Effector CD8-positive, alpha-beta T cell (primary cell): Measurements from ENCODE around the gene KDSR.

ENCODE experiments used
- DNase-seq: peaks from one replicate; lab custom pipeline; 2025; lab: John Stamatoyannopoulos, UW

Gene KDSR

DNA sequence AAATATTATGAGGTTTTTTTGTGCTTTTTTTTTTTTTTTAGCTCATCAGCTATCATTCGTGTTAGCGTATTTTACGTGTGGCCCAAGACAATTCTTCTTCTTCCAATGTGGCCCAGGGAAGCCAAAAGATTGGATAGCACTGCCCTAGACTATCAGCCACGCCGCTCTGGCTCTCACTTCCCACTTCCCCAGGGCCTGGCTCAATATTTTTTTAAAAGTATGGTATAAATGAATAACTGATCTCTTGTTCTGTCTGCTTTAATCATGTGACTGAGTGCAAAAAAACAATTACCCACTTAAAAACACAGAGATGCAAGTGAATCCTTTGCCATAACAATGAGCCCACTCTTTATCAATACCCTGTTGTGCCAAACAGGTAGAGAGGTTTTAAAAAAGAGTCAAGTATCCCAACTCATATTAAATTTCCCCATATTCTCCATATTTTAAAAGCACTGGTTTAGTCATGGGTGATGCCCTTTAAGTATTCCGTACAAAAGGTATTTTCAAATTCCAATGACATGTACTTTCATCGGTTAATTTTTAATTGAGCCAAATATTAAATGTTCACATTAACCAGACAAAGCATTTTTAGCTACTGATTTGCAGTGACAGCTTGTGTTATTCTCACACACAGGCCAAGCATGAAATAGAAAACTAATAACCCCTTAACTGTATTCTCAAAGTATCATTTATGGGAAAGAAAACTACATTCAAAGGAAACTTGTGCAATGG, 60.0 kb downstream of the KDSR start:
- DNase-seq = no peak

DNA sequence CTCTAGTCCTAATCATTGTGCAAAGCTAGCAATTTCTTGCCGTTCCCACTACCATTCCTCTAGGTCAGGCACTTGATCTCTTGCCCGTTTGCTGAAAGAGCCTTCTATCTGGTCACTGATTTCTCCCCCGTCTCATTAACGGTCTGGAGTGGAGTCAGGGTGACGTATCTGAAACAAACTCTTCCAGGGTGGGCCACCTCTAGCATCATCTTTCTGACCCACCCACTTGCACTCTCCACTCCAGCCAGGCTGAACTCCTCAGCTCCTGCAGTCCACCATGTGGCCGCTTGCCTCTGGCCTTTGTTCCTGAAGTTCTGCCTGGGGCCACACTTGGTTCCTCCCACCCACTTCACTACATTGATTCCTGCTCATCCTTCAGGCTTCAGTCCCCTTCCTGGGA, 60.8 kb downstream of the KDSR start:
- DNase-seq = no peak

DNA sequence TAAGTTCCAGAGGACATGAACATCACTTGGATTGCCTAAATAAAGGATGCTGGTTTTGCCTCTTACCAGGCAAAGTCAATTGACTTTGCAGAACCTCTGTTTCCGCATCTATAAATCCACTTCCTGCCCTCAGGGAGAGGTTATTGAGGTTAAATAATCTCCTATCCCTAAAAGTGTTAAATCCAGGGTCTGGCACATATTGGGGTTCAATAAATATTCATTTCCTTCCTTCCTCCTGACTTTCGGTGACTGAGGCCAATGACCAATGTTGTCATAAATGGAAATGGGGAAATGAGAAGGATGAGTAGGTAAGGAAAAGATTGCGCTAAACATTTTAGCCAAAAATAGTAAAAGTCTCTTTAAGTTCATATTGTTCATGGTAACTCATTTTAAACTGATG, 63.5 kb downstream of the KDSR start:
- DNase-seq = no peak

DNA sequence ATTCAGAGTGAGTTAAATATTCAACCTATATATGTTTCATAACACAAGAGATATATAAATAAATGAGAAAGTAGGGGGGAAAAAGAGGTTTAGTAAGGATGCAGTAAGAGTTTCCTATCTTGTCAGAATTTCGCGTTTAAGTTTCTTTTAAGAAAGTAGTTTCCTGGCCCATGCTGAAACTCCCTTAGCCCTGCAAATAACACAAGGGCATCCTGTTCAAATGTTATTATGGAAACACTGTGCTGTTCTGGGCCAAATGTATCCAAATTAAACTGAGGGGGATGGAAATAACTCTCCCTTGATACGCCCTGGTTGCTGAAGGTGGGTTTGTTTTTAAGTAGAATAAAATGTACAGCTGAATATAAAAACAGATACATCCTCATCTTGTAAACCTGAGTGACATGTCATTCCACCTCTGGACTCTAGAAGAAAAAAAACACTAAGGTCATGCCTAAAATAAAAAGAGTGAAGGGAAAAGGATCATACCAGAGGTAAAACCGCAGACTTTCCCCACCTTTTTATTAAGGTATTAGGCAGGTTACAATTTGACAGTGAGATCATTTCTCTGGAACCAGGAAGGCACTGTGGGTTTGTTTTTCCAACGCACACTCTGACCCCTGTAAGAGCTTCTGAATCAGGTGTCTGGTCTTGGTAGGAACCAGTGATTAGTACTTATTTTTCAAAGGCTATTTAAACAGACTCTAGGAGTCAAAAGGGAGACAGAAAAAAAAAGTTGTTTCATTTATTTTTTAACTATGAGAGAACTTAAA, 64.2 kb downstream of the KDSR start:
- no peak for DNase-seq

DNA sequence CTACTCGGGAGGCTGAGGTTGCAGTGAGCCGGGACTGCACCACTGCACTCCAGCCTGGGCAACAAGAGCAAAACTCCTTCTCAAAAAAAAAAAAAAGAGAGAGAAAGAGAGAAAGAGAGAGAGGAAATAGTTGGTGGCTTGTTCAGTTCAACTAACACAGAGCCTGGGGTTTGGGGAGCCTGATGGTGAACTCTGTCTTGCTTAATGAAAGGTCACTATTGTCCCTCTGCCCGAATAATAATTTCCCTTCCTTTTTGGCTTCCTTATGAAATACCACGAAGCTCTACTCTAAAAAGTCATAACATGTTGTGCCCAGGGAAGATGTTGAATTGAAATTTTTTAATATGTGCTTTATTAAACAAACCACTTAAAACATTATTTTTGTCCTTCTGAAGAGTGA, 64.8 kb downstream of the KDSR start:
- DNase-seq = no peak

DNA sequence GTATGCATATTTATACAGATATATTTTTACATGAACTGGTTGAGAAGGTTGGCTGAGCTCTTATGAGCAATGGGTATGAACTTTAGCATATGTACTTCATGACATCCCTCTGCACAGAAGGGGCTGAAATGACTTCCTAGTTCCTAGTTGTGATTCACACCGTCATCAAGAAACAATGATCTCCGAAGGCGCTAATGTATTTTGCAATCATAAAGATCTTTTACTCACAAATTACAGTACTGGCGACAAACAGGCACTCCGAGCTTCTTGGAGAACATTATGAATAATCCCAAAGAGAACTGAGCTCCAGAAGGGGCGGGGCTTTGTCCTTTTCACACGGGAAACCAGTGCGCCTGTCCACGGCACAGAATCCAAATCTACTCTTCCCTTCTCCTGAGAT, 65.6 kb downstream of the KDSR start:
- DNase-seq = no peak

DNA sequence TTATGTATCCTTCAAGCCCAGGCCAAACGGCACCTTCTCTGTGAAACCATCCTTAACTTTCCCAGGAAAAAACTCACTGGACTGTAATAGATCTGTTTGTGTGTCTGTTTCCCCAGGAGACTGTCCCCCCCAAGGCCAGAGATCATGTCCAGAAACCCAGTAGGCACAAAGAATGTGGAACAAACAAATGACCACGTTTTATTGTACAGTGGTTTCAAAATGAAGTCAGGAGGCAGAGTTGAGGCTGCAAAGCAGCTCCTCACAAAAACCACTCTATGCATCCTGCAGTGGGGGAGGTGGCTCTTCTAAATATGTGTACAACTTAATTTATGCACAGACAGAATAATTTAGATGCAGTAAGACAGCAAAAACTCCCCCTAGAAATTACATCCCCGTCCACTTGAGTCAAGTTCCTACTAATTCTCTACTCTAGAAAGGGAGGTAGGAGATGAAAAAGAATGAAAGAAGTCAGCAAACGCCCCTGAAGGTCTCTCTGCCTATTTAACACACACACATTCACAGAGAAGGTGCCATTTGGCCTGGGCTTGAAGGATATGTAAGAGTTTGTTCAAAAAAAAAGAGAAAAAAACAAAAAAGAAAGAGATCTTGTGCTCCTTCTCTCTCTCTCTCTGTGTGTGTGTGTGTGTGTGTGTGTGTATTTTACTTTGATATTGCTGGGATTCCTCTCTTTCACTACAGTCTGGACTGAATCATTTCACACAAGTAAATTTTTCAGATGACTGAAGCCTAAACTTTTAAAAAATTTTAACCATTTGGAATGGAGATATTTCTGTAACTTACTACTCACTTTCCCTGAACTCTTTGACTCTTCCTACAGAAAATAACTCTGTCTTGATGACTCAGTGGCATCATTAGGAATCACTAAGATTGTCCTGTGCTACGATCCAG, 66.9 kb downstream of the KDSR start:
- no peak for DNase-seq

DNA sequence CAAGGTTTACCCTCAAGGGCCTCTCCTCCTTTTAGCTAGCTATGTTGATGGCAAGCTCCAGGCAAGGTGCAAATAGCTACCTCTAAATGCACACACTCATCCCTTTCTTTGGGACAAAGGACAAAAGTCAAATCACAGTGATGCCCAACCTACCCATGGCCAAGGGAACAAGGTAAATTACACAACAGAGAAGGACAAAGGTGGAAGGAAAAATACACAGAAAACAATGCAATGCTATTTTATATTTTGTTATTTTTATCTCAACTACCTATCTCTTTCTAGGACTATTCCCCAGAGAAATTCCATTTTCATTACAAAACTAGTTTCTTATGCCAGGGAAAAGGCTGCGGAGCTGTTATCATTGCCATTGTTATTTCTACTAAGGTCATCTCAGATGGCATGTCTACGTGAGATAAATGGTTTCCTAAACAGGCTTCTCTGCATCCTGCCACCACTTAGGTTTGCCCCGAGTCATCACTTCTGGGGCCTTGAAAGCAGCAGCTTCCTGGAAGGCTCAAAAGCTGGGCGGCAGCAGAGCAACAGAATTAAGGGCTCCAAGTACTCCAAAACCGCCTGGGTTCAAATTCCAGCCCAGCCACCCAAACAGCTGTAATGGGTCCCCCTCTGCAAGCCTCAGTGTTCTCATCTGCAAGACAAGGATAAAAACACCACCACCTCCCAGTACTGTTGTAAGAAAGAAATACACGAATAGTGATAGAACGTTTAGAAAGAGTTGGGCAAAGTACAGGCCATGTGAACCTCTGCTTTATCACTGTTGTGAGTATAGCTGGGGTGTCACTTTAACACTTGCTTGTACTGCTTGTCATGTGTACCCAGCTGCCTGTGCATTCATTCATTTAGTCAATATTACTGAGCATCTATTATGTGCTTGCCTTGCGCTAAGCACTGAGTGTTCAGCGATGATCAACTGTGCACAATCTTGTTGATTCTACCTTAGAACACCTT, 68.3 kb downstream of the KDSR start:
- DNase-seq = no peak

DNA sequence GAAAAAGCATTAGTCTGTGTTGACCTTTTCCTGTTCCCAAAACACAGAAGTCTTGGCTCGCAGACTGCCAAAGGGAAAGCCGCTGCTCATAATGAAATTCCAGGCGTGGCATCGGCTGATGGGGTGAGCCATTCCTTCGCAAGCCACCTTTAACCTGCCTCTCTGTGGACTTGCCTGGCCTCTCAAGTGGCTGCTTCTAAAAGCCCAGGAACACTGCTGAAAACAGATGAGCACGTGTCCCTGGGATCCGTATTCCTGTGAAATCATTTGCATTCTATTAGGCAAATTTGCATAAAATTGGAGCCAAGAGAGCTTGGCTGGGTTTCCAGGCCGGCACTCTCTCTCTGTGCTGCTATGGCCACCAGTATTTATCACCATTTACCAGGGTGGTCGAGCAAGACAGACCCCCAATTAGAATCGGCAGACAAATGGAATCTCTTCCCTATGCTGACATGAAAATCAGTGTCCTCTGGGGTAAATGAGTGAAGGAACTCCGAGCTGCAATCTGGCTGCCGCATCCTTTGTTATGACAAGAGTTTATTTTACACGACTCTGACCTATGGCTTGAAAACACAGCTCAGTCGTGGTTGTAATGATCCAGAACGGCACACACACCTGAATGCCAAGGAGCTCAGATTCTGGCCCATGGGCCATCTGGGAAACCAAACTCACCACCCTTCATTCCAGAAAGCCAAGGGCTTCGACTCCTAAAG, 69.2 kb downstream of the KDSR start:
- DNase-seq = no peak

DNA sequence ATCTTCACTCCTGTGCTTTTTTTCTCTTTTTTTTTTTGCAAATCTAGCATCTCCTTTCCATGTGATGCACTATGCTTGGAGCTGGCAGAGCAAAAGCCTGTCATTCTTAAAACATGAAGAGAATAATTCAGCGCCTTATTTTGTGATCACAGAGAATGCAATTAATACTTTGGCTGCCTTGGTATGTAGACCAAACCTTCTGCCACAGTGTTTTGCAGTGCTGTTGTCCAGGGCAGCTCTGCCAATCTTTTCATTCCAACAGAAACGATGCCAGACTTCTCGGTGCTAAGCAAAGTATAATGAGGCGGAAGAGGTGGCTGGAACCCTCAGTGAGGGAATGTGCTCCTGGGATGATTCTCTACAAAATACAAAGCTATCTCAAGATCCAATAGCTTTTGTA, 73.1 kb downstream of the KDSR start:
- no peak for DNase-seq

DNA sequence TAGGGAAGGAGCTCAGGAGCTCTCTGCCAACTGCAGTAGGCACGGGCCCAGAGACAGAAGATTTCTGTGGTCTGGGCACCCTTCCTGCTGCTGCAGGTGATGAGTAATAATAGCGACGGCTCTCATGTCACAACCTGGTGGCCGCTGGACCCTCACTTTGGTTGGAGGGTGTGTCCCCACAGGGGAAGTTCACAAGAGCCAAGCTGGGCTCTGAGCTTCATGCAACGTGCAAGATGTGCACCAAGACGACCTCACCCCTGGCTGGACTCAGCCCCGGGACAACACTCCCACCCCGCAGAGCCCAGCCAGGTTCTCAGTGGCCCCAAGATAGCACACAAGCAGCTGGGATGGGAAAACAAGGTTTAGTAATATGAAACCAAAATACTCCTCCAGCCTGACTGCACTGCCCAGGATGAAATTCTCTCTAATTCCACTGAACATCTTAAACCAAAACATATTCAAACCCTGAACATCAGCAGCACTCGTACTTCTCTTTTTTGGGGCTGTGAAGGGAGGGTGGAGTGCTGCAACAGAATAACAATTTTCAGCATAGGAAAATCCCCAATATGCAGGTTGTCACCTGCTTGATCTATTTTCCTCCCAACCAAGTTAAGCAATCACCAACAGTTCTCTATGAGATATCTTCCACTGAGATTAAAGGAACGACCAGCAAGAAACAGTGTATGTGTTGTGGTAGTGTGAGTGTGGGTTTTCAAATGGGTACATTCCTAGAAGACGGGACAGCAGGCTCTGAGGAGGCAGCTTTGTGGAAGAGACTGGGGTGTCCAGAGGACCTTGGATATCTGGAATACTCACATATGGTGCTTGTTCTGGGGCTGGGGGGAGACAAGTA, 73.9 kb downstream of the KDSR start:
- no peak for DNase-seq

DNA sequence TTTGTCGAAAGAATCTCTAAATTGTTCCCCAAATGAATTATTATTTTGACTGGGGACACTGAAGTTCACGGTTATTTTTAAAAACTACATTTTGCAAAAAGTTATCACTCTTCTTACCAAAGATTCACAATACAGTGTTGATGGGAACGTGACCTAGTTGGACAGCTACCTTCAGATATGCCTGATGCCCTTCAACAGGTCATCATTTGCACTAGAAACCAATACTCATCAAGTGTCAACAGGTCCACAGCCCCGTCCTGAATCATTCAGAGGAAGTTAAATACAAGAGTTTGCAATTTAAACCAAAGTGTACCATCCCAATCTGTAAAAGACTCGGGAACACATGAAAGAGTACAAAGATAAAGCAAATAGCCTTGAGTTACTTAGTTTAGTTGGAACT, 75.7 kb downstream of the KDSR start:
- no peak for DNase-seq

DNA sequence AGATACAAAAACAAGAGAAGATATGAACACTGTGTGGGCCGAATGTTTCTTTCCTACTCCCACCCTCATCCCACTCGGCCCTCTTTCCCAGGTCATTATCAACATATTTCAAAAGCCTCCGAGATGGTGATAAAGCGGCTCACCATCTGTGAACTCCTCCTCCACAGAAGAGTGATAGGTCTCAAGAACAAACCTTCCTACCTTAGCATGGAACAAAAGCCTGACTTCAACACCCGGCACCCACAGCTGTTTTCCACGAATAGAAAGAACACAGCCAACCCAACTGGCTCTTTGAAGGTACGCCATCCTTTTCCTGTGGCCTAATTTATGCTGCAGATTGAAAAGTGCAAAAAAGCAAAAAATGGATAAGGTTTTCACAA, 76.2 kb downstream of the KDSR start:
- DNase-seq = no peak

DNA sequence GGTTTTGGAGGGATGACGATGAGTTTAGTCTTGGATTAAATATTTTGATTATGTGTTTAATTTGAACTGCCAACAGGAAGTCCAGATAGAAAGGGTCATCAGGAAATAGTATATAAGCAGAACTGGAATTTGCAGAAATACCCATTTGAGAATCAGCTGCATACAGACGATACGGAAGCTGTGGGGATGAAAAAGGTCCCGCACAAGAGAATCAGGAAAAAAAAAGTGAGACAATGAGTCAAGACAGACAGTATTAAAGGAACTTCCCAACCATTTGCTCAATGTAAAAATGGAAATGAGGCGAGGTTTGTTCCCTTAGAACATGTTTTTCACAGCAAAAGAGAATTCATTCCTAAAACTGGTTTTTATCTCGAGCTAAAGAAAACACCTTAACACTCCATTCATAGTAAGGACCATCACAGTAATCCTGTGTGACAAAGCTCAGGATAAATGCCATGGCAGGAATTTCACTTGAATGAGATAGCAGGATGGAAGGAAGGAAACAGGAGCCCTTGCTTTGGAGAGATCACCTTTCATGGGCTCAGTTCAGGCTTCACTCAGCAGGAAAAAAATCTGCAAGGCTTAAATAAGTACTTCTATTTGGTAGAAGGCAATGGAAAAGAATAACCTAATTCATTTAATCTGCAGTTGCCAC, 76.7 kb downstream of the KDSR start:
- DNase-seq = no peak

DNA sequence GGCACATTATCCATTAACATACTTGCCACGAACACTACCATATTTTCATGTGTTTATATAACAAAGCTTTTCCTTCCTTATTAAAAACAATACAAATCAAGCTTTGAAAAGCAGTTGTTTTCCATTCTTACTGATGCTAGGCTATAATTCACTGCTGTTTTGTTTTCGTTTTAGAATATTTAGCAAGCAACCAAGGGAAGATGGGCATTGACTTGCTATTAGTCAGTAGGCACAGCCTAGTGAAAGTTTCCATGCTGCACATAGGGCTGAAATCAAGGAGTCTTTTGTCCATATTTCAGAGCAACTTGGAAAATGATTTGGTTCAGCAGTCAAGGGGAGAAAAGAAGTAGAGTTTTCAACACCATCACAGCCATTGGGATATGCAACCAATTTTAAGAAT, 78.7 kb downstream of the KDSR start:
- DNase-seq = no peak

DNA sequence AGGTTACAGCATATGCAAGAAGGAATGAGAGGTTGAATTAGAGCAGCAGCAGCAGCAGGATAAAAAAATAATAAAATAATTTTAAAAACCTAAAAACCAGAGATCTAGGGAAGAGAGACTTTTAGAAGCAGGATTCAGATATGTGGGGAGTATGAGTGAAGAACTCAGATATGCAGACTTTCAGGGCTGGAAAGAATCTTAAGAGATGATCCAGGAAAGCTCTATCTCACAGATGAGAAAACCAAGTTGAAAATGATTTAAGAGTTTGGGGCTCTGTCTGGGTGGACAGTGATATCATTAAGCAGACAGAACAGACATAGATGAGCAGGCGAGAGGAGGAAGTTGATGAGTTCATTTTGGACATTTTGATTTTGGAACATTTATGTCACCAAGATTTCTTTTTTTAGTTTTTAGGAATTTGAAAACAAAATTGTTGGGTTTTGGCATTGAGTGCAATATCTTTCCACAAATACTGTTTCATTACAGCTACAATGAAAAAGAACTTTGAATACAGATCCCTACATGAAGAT, 79.2 kb downstream of the KDSR start:
- DNase-seq = no peak

DNA sequence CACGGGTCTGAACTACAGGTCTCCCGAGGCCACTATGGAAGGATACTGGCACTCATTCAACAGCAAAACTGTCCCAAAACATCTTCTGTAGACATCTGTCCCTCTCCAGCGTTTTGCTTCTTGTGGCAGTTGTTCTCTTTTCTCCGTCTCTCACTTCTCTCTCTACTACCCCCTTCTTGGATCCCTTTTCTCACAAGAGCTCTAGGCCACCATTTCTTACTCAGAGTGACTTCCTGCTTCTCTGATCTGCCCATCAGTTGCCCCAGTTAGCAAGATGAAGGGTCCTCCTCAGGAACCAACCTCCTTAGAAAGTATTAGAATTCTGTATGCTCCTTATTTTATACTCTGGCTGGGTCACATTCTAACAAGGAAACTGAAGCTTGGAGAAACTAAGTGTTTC, 80.1 kb downstream of the KDSR start:
- DNase-seq = no peak

DNA sequence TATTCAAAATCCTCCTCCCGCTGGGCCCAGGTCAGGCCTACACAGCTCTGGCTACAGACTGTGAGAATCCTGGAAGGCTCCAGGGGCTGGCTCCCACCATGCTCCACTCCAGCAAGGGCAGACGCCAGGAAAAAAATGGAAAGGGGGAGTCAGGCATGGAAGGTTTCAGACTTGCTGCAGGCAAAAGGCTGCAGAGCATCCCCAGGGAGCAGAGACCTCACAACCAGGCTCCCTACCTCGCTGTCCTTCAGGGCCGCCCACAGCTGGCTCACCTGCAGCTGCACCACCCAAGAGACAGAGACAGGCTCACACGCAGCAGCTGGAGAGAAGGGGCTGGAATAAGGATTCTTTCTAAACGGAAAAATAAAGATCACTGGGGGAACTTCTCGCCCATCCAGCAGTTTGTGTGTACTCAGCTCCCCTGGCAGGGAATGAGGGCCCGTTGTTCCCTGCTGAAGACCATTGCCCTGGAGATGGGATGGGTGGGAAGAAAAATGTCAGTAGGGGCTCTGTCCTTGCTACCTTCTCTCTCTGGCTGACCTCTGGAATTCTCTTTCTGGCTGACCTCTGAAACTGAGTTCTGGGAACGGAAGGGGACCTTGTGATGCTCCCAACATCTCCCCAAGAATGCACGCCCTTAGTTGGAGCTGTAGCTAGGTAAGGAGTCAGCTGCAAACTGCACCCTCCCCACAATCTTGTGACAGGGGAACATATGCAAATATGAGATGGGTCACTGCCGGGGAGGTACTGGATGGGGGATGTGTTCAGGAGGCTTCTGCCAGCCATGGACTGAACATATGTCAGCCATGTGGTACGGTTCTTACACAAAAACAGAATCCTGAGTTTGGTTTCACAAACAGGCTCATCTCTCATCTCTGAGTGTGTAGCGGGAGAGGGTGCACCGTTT, 81.9 kb downstream of the KDSR start:
- no peak for DNase-seq
